Body of pancreas (tissue), 4 donors: Measurements from ENCODE around the gene DRC3. TPM values are rescaled to one million over a fixed set of nuclear protein-coding genes. Genes with fewer than 3 reads are reported as not detected.
A peak's percentile ranks its signal among the peaks of the same experiment; 100 is the strongest.

Experiments used
- ATAC-seq: fragments of 150-250 bp; one replicate; pipeline ENCODE4 v1.9.1; 2016
- DNase-seq, 4 donors: peaks; one replicate each; pipeline ENCODE4 v3.0.0-alpha.2; 2019
- H3K27ac ChIP-seq, 4 donors: fragments of 200-600 bp; sonication (generic); 1 replicate in 3 of 4; 2 replicates in 1 of 4; pipeline versions ENCODE4 v1.5.1 to v1.6.1; 2016 to 2019; ENCODE audit warnings: mild to moderate bottlenecking in 1 of 4, mixed read lengths in 1 of 4, moderate library complexity in 1 of 4
- H3K27me3 ChIP-seq, 2 donors: fragments of 200-600 bp; sonication (generic); one replicate each; pipeline ENCODE4 v1.6.0; 2016; ENCODE audit warnings: mild to moderate bottlenecking in 1 of 2
- H3K36me3 ChIP-seq, 2 donors: fragments of 200-600 bp; sonication (generic); replicated peaks in 1 of 2; 2 replicates each; pipeline ENCODE4 v1.5.1; 2016; ENCODE audit warnings: low read depth in 2 of 2; ENCODE audit not compliant: insufficient read depth in 1 of 2
- H3K4me1 ChIP-seq: fragments of 200-600 bp; sonication (generic); one replicate; pipeline ENCODE4 v1.6.0; 2016
- H3K4me3 ChIP-seq, 2 donors: fragments of 200-600 bp; sonication (generic); 1 replicate in 1 of 2; 2 replicates in 1 of 2; pipeline ENCODE4 v1.5.1; 2016 to 2019
- H3K9me3 ChIP-seq, 3 donors: fragments of 200-600 bp; sonication (generic); 1 replicate in 2 of 3; 2 replicates in 1 of 3; pipeline ENCODE4 v1.5.1; 2016
- POLR2A ChIP-seq, 3 donors: fragments of 450-650 bp; IDR thresholded peaks; one replicate each; pipeline ENCODE4 v1.6.1; 2016; ENCODE audit warnings: antibody characterized with exemption in 3 of 3, mild to moderate bottlenecking in 2 of 3
- WGBS, 2 donors: methylation state at CpG; one replicate each; pipeline ENCODE4 v1.1.5; 2017; 5-methylcytosine and 5-hydroxymethylcytosine counted together
- intact Hi-C: fragments of 100-400 bp; cut with DNase I; formaldehyde crosslinking; loops from one replicate; pipeline ENCODE4 v1.15.1; 2023
- total RNA-seq, 2 donors: library from RNA; depleted of rRNA; stranded (reverse); fragments of >200 nt; gene quantifications; one replicate each; pipeline ENCODE4 v1.1.0, GENCODE V29; 2016
- TF ChIP-seq, protein P1 (sequence below), 7 experiments: fragments of 450-650 bp in 4 of 7; fragments of 200-600 bp in 3 of 7; sonication (generic) in 3 of 7; IDR thresholded peaks; one replicate each; pipeline ENCODE4 v1.5.1; 2016 to 2019; ENCODE audit warnings: antibody characterized with exemption in 7 of 7

DRC3 gene
- total RNA-seq, 2 donors from 2014 or later, result 2.9 to 6.9 TPM

DNA sequence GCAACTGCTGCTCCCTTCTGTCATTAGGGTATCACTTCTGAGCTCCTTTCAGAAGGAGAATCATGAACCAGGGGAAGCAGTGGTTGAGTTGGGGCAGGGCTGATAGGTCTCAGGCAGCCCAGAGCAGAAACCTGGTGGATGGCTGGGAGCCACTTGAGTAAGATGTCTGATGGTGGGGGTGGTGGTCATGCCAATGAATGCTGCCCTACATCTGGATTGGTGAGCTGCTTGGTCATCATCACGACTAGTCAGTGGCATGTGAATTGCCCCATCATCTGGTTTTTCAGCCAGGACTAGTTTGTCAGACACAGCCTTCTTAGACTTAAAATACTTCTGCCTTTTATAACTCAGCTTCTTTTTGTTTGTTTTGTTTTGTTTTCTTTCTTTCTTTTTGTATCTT is 69.1 kb downstream of the DRC3 start:
- no peaks in the 10 kb centered on the region for H3K36me3 ChIP-seq
- H3K4me1 ChIP-seq, result peaks cover 51% of the 10 kb centered on the region
- intact Hi-C loops, result no loop called here
- H3K27ac ChIP-seq, result no peak overlapping the region
- 30 to 36% methylated on average over 1 of the region's 1 CpG for WGBS, 2 donors
- no peaks in the 10 kb centered on the region for H3K27me3 ChIP-seq
- DNase-seq, result no peak
- no peak overlapping the region for H3K4me3 ChIP-seq
- no peaks in the 10 kb centered on the region for H3K9me3 ChIP-seq
- no peak for TF ChIP-seq POLR2A (IDR thresholded peaks at IDR 0.05)
- TF ChIP-seq, protein P1, sequence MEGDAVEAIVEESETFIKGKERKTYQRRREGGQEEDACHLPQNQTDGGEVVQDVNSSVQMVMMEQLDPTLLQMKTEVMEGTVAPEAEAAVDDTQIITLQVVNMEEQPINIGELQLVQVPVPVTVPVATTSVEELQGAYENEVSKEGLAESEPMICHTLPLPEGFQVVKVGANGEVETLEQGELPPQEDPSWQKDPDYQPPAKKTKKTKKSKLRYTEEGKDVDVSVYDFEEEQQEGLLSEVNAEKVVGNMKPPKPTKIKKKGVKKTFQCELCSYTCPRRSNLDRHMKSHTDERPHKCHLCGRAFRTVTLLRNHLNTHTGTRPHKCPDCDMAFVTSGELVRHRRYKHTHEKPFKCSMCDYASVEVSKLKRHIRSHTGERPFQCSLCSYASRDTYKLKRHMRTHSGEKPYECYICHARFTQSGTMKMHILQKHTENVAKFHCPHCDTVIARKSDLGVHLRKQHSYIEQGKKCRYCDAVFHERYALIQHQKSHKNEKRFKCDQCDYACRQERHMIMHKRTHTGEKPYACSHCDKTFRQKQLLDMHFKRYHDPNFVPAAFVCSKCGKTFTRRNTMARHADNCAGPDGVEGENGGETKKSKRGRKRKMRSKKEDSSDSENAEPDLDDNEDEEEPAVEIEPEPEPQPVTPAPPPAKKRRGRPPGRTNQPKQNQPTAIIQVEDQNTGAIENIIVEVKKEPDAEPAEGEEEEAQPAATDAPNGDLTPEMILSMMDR (IDR thresholded peaks at IDR 0.05), result no peak
- no peak for ATAC-seq

DNA sequence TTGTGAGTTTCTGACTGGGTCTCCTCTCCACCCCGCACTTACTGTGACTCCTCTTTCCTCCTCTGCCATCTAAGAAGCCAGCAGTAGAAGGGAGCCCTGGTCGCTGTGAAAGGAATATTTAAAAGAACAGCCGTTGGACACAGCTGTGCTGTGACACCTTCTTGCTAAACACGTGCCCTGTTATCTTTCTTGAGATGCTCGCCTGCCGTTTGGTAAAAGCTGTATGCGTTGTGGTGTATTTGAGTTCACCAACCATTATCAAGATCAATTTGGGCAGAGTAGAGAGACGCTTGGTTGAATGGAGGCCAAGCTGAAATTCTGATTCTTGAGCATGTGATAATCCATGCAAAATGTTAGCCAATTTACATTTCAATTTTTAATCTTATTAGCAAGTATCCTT is 70.3 kb downstream of the DRC3 start:
- TF ChIP-seq, protein P1 (IDR thresholded peaks at IDR 0.05), result no peak
- no peak for TF ChIP-seq POLR2A (IDR thresholded peaks at IDR 0.05)
- H3K4me1 ChIP-seq, result peaks cover 42% of the 10 kb centered on the region
- no peak overlapping the region for H3K4me3 ChIP-seq
- 46 to 56% methylated on average over 8 of the region's 8 CpGs for WGBS, 2 donors
- no peak overlapping the region for H3K27ac ChIP-seq
- intact Hi-C loops, result no loop called here
- no peaks in the 10 kb centered on the region for H3K9me3 ChIP-seq
- ATAC-seq, result no peak
- no peak for DNase-seq
- H3K27me3 ChIP-seq, result no peaks in the 10 kb centered on the region
- H3K36me3 ChIP-seq, result no peaks in the 10 kb centered on the region

DNA sequence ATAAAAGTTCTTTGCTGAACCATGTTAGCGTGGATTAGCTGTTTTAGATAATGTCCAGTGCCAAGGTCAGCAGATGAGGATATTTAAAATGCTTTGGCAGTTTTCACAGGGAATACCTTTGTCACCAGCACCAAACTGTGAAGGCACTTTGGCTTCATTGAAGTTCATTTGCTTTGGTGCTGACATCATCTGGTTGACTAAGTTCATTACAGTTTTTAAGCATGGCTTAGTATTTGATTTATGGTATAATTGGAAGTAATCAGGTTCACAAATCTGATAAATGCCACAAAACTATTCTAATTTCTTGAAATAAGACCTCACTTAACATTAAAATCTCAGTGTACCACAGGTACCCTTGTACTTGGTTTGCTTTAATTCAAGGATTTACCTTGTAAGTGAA is 70.8 kb downstream of the DRC3 start:
- ATAC-seq, result no peak
- H3K27me3 ChIP-seq, result no peaks in the 10 kb centered on the region
- no peak overlapping the region for H3K27ac ChIP-seq
- 6 to 17% methylated on average over 1 of the region's 1 CpG for WGBS, 2 donors
- H3K4me3 ChIP-seq, result no peak overlapping the region
- H3K36me3 ChIP-seq, result no peaks in the 10 kb centered on the region
- H3K4me1 ChIP-seq, result peaks cover 37% of the 10 kb centered on the region
- intact Hi-C loops, result no loop called here
- DNase-seq, result no peak
- no peak for TF ChIP-seq POLR2A (IDR thresholded peaks at IDR 0.05)
- TF ChIP-seq, protein P1 (IDR thresholded peaks at IDR 0.05), result peak in 5 of 7 experiments; percentile 11 to 41 (median 22)
- no peaks in the 10 kb centered on the region for H3K9me3 ChIP-seq

DNA sequence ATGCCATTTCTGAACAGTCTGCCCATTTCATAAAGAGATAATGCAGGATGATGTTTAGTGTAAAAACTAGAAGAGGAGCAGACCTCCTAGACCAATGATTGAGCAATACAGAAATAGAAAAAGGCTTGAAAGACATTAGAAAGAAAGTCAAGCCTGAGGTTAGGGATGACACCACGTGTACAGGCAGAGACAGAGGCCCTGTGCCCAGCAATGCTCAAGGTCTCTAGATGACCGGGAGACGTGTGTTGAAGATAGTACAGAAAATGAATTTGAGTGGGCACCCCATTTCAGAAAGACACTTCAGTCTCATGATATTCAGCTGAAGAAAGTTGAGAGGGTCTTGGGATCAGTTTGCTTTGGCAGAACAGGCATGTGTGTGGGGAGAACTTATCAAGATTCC is 71.9 kb downstream of the DRC3 start:
- no peaks in the 10 kb centered on the region for H3K36me3 ChIP-seq
- H3K27me3 ChIP-seq, result no peaks in the 10 kb centered on the region
- no peak for ATAC-seq
- no peak overlapping the region for H3K4me3 ChIP-seq
- no peak for DNase-seq
- TF ChIP-seq POLR2A (IDR thresholded peaks at IDR 0.05), result no peak
- TF ChIP-seq, protein P1 (IDR thresholded peaks at IDR 0.05), result no peak
- WGBS, 2 donors, result 64 to 82% methylated on average over 3 of the region's 3 CpGs
- H3K4me1 ChIP-seq, result peaks cover 36% of the 10 kb centered on the region
- intact Hi-C loops, result no loop called here
- no peak overlapping the region for H3K27ac ChIP-seq
- no peaks in the 10 kb centered on the region for H3K9me3 ChIP-seq

DNA sequence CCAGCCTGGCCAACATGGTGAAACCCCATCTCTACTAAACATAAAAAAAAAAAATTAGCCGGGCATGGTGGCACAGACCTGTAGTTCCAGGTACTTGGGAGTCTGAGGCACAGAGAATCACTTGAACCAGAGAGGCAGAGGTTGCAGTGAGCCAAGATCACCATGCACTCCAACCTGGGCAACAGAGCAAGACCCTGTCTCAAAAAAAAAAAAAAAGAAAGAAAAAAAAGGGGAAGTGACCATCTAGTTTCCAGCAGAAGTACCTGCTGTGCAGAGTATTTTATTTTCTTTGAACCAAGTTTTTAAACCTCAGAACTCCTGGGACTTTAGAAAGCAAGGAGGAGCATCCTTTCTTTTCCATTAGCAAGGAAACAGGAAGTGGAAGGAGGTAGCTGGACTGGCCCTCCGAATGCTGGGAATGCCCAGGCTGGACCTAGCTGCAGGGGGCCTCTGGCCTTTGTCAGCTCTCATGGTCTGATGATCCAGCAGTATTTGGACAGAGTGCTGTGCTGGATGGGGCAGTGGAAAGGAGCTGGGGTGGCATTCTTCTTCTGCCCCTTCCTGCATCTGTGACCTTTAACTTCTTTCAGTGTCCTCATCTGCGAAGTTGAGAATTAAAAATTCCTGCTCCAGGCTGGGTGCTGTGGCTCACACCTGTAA is 73.2 kb downstream of the DRC3 start:
- no peak overlapping the region for H3K4me3 ChIP-seq
- peaks cover 27% of the 10 kb centered on the region for H3K4me1 ChIP-seq
- no peaks in the 10 kb centered on the region for H3K36me3 ChIP-seq
- no peaks in the 10 kb centered on the region for H3K27me3 ChIP-seq
- no peak for TF ChIP-seq POLR2A (IDR thresholded peaks at IDR 0.05)
- TF ChIP-seq, protein P1 (IDR thresholded peaks at IDR 0.05), result no peak
- 85 to 94% methylated on average over 3 of the region's 3 CpGs for WGBS, 2 donors
- intact Hi-C loops, result no loop called here
- H3K27ac ChIP-seq, result no peak overlapping the region
- no peaks in the 10 kb centered on the region for H3K9me3 ChIP-seq
- no peak for ATAC-seq
- DNase-seq, result no peak
